HFFc6 (cell line): Measurements from ENCODE around the gene EPS8L2. TPM values are rescaled to one million over a fixed set of nuclear protein-coding genes. Genes with fewer than 3 reads are reported as not detected.

ENCODE experiments used
- DNase-seq: peaks from one replicate; pipeline ENCODE4 v3.0.0-alpha.2; 2018
- H3K27ac Mint-ChIP-seq: 2 replicates; pipeline ENCODE4 v1.8.0; 2020; ENCODE audit warnings: mild to moderate bottlenecking, mixed read lengths
- H3K27me3 Mint-ChIP-seq: 2 replicates; pipeline ENCODE4 v1.8.0; 2021; ENCODE audit warnings: mild to moderate bottlenecking, moderate library complexity, mixed read lengths; ENCODE audit not compliant: insufficient read depth
- H3K36me3 Mint-ChIP-seq: 2 replicates; pipeline ENCODE4 v1.8.0; 2021; ENCODE audit warnings: low read depth, mixed read lengths
- H3K4me1 Mint-ChIP-seq: 2 replicates; pipeline ENCODE4 v1.8.0; 2020; ENCODE audit warnings: low read depth, mixed read lengths
- H3K4me3 Mint-ChIP-seq: 2 replicates; pipeline ENCODE4 v1.8.0; 2020; ENCODE audit warnings: mild to moderate bottlenecking, moderate library complexity, mixed read lengths
- H3K9me3 Mint-ChIP-seq: 2 replicates; pipeline ENCODE4 v1.8.0; 2020; ENCODE audit warnings: mild to moderate bottlenecking, mixed read lengths
- total RNA-seq, 6 experiments: library from RNA; stranded (reverse); fragmentation: NEBNext Ultra II Directional; extraction: Animal tissue kit (Norgen Biotek cat#: 25700); gene quantifications; 2 replicates in 1 of 6; 3 replicates in 5 of 6; pipeline ENCODE4 v1.2.3, GENCODE V29; 2021
- TF ChIP-seq, protein P1 (sequence below): fragments of 200-600 bp; sonication (generic); IDR thresholded peaks from 2 replicates; pipeline ENCODE4 v1.5.0; 2021; ENCODE audit warnings: antibody characterized with exemption, mild to moderate bottlenecking

EPS8L2 gene
- total RNA-seq, 6 experiments from 2014 or later = 55.5 to 70.1 (median 65.1) TPM

DNA sequence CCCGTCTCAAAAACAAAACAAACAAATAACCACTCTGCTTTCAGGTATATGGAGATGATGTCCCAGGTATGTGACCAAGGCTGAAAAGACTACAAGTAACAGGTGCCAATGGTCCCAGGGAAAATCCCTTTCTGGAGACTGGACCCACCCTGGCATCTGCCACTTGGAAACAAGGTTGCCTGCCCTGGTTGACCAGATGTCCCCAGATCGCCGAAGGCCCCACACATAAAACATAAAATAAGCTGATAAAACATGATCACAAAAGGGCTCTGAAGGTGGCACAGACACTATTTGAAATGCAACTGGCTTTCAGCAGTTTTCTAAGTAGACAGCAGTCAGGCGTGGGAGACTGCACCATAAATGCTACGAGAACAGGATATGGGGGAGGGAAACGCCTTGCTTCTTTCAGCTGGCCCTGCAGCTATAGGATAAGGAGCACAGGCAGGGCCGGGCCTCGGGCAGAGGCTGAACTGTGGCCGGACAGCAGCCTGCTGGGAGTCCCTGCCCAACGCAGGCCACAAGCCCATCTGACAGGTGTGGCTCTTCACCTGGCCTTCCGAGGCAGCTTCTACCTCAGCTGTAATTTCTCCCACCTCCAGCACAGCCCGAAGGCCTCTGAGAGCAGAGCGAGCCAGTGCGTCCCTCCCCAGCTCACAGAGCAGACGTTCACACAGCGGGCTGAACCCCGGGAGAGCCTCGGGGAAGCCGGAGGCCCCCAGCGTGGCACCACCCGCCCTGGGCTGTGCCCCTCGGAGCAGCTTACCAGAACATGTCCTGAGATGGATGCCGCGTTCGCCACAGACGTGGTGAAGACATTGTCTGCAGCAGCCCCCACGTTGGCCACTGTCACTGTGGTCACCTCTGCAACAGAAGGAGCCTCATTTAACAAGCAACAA is 15.0 kb upstream of the EPS8L2 start:
- Mint-ChIP-seq H3K36me3 (peaks cover 26% of the 10 kb centered on the region), H3K27ac (no peak overlapping the region), H3K27me3 (peaks cover 3% of the 10 kb centered on the region), H3K4me3 (no peak overlapping the region), H3K4me1 (peaks cover 19% of the 10 kb centered on the region), H3K9me3 (no peaks in the 10 kb centered on the region)
- no peak for DNase-seq
- TF ChIP-seq, protein P1, sequence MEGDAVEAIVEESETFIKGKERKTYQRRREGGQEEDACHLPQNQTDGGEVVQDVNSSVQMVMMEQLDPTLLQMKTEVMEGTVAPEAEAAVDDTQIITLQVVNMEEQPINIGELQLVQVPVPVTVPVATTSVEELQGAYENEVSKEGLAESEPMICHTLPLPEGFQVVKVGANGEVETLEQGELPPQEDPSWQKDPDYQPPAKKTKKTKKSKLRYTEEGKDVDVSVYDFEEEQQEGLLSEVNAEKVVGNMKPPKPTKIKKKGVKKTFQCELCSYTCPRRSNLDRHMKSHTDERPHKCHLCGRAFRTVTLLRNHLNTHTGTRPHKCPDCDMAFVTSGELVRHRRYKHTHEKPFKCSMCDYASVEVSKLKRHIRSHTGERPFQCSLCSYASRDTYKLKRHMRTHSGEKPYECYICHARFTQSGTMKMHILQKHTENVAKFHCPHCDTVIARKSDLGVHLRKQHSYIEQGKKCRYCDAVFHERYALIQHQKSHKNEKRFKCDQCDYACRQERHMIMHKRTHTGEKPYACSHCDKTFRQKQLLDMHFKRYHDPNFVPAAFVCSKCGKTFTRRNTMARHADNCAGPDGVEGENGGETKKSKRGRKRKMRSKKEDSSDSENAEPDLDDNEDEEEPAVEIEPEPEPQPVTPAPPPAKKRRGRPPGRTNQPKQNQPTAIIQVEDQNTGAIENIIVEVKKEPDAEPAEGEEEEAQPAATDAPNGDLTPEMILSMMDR = no peak

DNA sequence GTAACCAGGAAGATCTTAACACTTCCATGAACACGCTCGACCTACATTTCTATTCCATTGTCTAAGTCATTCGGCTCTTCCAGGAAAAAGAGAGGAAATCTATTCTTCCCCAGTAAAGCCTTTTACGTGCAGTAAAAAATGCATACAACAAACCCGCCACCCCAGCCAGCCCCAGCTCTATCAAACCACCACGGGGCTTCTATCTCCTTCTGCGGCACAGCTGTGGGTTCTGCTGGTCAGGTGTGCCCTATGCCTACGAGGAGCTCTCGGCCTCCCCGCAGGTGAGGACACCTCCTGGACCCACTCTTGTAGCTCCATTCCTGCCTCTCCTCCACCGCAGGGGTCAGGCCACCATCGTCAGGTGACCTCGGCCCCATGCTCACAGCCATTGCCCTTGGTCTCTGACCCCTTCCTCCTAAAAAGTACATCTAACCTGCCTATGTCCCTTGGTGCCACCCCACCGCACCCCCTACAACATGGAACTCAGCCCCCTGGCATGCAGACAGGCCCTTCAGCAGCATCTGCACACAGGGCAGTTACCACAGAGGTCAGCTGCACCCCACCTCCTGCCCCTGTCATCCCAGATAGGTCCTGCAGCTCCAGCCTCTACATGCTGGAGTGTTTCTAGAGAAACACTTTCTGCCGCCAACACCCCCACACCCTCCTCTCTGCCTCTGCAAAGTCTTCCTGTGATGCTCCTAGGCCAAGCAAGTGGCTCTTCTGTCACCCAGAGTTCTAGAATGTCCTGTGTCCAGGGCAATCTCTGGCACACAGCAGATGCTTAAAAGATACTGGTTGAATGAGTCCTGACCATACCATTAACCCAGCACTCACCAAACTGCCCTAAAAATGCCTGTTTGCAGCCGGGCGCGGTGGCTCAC is 14.1 kb upstream of the EPS8L2 start:
- Mint-ChIP-seq H3K9me3 (no peaks in the 10 kb centered on the region), H3K4me1 (peaks cover 27% of the 10 kb centered on the region), H3K27ac (no peak overlapping the region), H3K36me3 (peaks cover 20% of the 10 kb centered on the region), H3K27me3 (peaks cover 3% of the 10 kb centered on the region), H3K4me3 (no peak overlapping the region; the same call in 1 of the 2 replicates)
- TF ChIP-seq, protein P1 = no peak
- no peak for DNase-seq

DNA sequence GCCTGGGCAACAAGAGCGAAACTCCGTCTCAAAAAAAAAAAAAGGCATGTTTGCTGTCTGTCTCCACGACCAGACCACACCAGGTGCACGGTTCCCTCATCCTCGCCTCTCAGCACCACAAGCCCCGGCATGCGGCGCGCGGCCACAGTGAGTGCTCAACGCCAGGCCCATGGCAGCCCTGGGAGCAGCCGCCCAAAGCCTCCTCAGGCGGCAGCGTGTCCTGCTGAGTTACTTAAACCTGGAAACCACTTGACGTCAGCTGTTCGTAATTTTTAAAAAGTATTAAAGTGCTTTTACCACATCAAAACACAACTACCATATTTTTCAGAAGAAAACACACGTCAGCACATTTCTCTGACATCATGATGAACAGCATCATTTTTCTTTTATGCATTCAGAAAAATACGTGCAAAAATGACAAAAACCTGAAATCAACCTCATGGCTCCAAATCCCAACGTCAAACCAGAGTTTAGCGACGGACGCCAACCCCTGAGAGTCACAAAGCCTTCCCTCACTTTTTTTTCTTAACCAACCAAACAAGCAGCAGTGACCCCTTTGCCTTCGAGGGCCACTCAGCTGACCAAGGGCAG is 13.1 kb upstream of the EPS8L2 start:
- Mint-ChIP-seq H3K27me3 (peaks cover 3% of the 10 kb centered on the region), H3K4me3 (peak overlapping the region; percentile 84), H3K36me3 (peaks cover 10% of the 10 kb centered on the region; the same call in 1 of the 2 replicates), H3K4me1 (peaks cover 37% of the 10 kb centered on the region), H3K9me3 (no peaks in the 10 kb centered on the region), H3K27ac (peak overlapping the region; percentile 77)
- TF ChIP-seq, protein P1 = no peak
- DNase-seq = no peak

DNA sequence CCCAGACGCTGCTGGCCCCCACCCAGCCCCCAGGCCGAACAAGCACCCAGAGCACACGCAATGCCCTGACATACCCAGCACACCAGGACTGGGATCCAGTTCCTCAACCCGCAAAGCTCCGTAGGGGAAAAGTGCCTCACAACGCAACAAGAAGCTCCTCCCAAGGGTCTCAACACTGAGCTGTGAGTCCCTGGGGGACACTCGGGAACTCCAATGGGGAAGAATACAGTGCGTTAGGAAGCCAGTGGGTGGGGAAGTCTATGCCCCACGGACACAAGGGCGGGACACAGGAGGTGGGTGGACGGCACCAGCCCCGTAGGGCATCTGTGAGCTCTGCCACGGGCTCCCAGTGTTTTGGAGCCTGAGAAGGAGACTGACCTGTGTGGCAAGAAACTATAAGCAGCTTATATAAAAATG is 12.6 kb upstream of the EPS8L2 start:
- Mint-ChIP-seq H3K4me3 (peak overlapping the region; percentile 84), H3K27me3 (peaks cover 3% of the 10 kb centered on the region), H3K9me3 (no peaks in the 10 kb centered on the region), H3K36me3 (peaks cover 7% of the 10 kb centered on the region; the same call in 1 of the 2 replicates), H3K27ac (peak overlapping the region; percentile 77), H3K4me1 (peaks cover 42% of the 10 kb centered on the region)
- DNase-seq = no peak
- TF ChIP-seq, protein P1 = no peak

DNA sequence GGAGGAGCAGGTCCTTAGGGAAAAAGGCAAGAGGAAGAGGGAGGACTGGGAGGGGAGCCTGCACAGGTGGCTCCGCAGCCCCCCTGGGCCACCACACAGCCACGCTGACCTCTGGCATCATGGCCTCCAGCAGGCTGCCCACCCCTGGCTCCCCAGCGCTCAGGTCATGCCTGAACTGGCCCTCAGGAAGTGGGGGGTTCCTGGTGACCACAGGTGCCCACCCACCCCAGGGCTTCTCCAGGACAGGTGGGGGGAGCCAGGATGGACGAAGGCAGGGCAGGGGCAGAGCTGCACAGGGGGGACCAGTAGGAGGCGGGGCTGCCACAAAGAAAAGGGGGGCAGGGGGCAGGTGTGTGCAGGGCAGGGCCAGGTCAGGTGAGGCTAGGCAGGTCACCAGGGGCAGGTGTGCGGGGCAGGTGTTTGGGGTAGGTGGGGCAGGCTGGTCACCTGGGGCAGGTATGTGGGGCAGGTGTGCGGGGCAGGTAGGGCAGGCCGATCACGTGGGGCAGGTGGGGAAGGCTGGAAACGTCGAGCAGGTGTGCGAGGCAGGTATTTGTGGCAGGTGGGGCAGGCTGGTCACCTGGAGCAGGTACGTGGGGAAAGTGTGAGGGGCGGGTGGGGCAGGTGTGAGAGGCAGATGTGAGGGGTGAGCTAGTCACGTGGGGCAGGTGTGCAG is 12.0 kb upstream of the EPS8L2 start:
- TF ChIP-seq, protein P1 = no peak
- no peak for DNase-seq
- H3K27ac Mint-ChIP-seq = peak overlapping the region; percentile 77
- no peaks in the 10 kb centered on the region for H3K9me3 Mint-ChIP-seq
- peaks cover 48% of the 10 kb centered on the region for H3K4me1 Mint-ChIP-seq
- H3K36me3 Mint-ChIP-seq = peaks cover 6% of the 10 kb centered on the region; the same call in 1 of the 2 replicates
- peak overlapping the region; percentile 94 for H3K4me3 Mint-ChIP-seq
- peaks cover 3% of the 10 kb centered on the region for H3K27me3 Mint-ChIP-seq
